Endothelial cell of umbilical vein (primary cell): Measurements from ENCODE around the gene FICD. TPM values are rescaled to one million over a fixed set of nuclear protein-coding genes. Genes with fewer than 3 reads are reported as not detected.

Source experiments
- BruUV-seq: library from RNA; stranded (reverse); fragments of 400-500 nt; replicated peaks from 2 replicates; lab custom pipeline; 2021; lab: Mats Ljungman, UMichigan
- CTCF ChIA-PET: fragments of 300-600, 350-600 bp; sonication (Branson Sonifier 250); formaldehyde crosslinking; loops from one replicate; lab custom pipeline; 2021; ENCODE audit warnings: antibody characterized with exemption, inconsistent platforms; lab: Charles Lee
- POLR2A ChIA-PET: fragments of 300-600, 350-600 bp; sonication (Branson Sonifier 250); formaldehyde crosslinking; loops from one replicate; lab custom pipeline; 2021; ENCODE audit warnings: antibody characterized with exemption, inconsistent platforms; lab: Charles Lee
- DNase-seq: peaks from one replicate; pipeline ENCODE4 v3.0.0-alpha.2; 2011; ENCODE audit warnings: low read depth, low spot score
- FAIRE-seq: peaks from 2 replicates; lab custom pipeline; 2011; peaks lifted over from hg19 to GRCh38; lab: Jason Lieb, UNC
- H2AFZ ChIP-seq: 2 replicates; pipeline ENCODE4 v1.6.0; 2012; ENCODE audit warnings: low read depth, low read length, control low read depth, inconsistent platforms
- H3K27ac ChIP-seq: 2 replicates; pipeline ENCODE4 v1.5.1; 2011; ENCODE audit warnings: low read depth, mild to moderate bottlenecking, control low read depth, low read length, moderate library complexity; ENCODE audit not compliant: insufficient read depth
- H3K27me3 ChIP-seq, 2 experiments: 2 replicates each; pipeline versions ENCODE4 v1.6.0 to v1.6.1; 2011; ENCODE audit warnings: low read length in 2 of 2, mixed read lengths in 1 of 2; ENCODE audit not compliant: control insufficient read depth in 2 of 2, insufficient read depth in 2 of 2
- H3K36me3 ChIP-seq, 2 experiments: 2 replicates in 1 of 2; 3 replicates in 1 of 2; pipeline ENCODE4 v1.5.1; 2011; ENCODE audit warnings: low read length in 2 of 2, mild to moderate bottlenecking in 1 of 2, moderate library complexity in 1 of 2; ENCODE audit not compliant: control insufficient read depth in 2 of 2, insufficient read depth in 2 of 2; ENCODE audit errors: extremely low read depth in 1 of 2
- H3K4me1 ChIP-seq: 3 replicates; pipeline ENCODE4 v1.5.1; 2011; ENCODE audit warnings: mild to moderate bottlenecking, low read length; ENCODE audit not compliant: control insufficient read depth, insufficient read depth; ENCODE audit errors: extremely low read depth
- H3K4me2 ChIP-seq: 2 replicates; pipeline ENCODE4 v1.6.1; 2011; ENCODE audit warnings: low read length, control low read depth, mixed read lengths; ENCODE audit not compliant: insufficient read depth
- H3K4me3 ChIP-seq, 3 experiments: fragments of 200-600 bp in 1 of 3; sonication (generic), shearing (Covaris generic) in 1 of 3; replicated peaks in 1 of 3; 2 replicates each; pipeline ENCODE4 v1.5.1; 2011 to 2016; ENCODE audit warnings: control low read depth in 3 of 3, low read length in 3 of 3, mild to moderate bottlenecking in 2 of 3, inconsistent platforms in 1 of 3, low read depth in 1 of 3, moderate library complexity in 1 of 3; ENCODE audit not compliant: insufficient read depth in 1 of 3
- H3K79me2 ChIP-seq: 2 replicates; pipeline ENCODE4 v1.6.0; 2012; ENCODE audit warnings: low read length, inconsistent platforms; ENCODE audit not compliant: control insufficient read depth, insufficient read depth
- H3K9ac ChIP-seq: replicated peaks from 2 replicates; pipeline ENCODE3; 2011; ENCODE audit warnings: low read length, control low read depth; ENCODE audit not compliant: insufficient read depth; ENCODE audit errors: extremely low read depth
- H3K9me1 ChIP-seq: replicated peaks from 3 replicates; pipeline ENCODE4 v1.6.0; 2011; ENCODE audit warnings: mild to moderate bottlenecking, low read length; ENCODE audit not compliant: control insufficient read depth, insufficient read depth; ENCODE audit errors: extremely low read depth
- H3K9me3 ChIP-seq: replicated peaks from 2 replicates; pipeline ENCODE4 v1.5.1; 2012; ENCODE audit warnings: low read length, inconsistent platforms; ENCODE audit not compliant: control insufficient read depth, insufficient read depth
- H4K20me1 ChIP-seq: replicated peaks from 2 replicates; pipeline ENCODE3; 2011; ENCODE audit warnings: mild to moderate bottlenecking, low read length; ENCODE audit not compliant: control insufficient read depth, insufficient read depth; ENCODE audit errors: extremely low read depth
- EZH2 ChIP-seq: IDR thresholded peaks from 2 replicates; pipeline ENCODE4 v1.6.1; 2012; ENCODE audit warnings: borderline replicate concordance, low read depth, mild to moderate bottlenecking, moderate library complexity, low read length, inconsistent platforms; ENCODE audit not compliant: severe bottlenecking
- FOS ChIP-seq: IDR thresholded peaks from 2 replicates; pipeline ENCODE4 v1.6.1; 2011; ENCODE audit warnings: mild to moderate bottlenecking, low read length, moderate library complexity, borderline replicate concordance; ENCODE audit not compliant: insufficient read depth
- GATA2 ChIP-seq: IDR thresholded peaks from 2 replicates; pipeline ENCODE4 v1.7.0; 2011; ENCODE audit warnings: low read depth, mild to moderate bottlenecking, moderate library complexity, mixed read lengths, low read length; ENCODE audit not compliant: insufficient read length, insufficient read depth
- JUN ChIP-seq: IDR thresholded peaks from 2 replicates; pipeline ENCODE4 v1.6.1; 2011; ENCODE audit warnings: borderline replicate concordance, low read depth; ENCODE audit not compliant: insufficient read length, insufficient read depth
- MYC ChIP-seq: IDR thresholded peaks from one replicate; pipeline ENCODE4 v1.6.1; 2011; ENCODE audit warnings: mild to moderate bottlenecking, low read depth, low read length
- POLR2A ChIP-seq: IDR thresholded peaks from 2 replicates; pipeline ENCODE4 v1.6.1; 2012; ENCODE audit warnings: low read depth, mild to moderate bottlenecking, control low read depth, low read length
- POLR2AphosphoS5 ChIP-seq: IDR thresholded peaks from 2 replicates; pipeline ENCODE4 v1.6.1; 2012; ENCODE audit warnings: low read depth, mild to moderate bottlenecking, control low read depth, low read length, moderate library complexity; ENCODE audit not compliant: insufficient read depth
- dilution Hi-C: fragments of 300-500 bp; cut with MboI; formaldehyde crosslinking; loops from one replicate; pipeline ENCODE4 v1.15.0; 2019; ENCODE audit warnings: low sequenced_read_pairs; ENCODE audit not compliant: extremely low pct_ligation_motif_present
- intact Hi-C: fragments of 100-400 bp; cut with micrococcal nuclease; formaldehyde crosslinking; loops from one replicate; pipeline ENCODE4 v1.10.0; 2022
- polyA plus RNA-seq, 4 experiments: library from polyadenylated mRNA; depleted of rRNA in 3 of 4; stranded (reverse) in 3 of 4; unstranded in 1 of 4; fragments of >200 nt; gene quantifications; 2 replicates each; pipeline versions ENCODE4 v1.2.1 to v1.2.3, GENCODE V29; 2011 to 2012; ENCODE audit warnings: missing spikeins in 1 of 4
- total RNA-seq: library from RNA; stranded (reverse); gene quantifications from 2 replicates; pipeline ENCODE4 v1.2.3, GENCODE V29; 2021
- TF ChIP-seq, protein P1 (sequence below), 2 donors: IDR thresholded peaks; 1 replicate in 1 of 2; 2 replicates in 1 of 2; pipeline ENCODE4 v1.5.1; 2011; ENCODE audit warnings: low read length in 2 of 2, mild to moderate bottlenecking in 2 of 2, moderate library complexity in 2 of 2, control low read depth in 1 of 2, inconsistent platforms in 1 of 2, low read depth in 1 of 2; ENCODE audit not compliant: insufficient read depth in 1 of 2; ENCODE audit errors: extremely low read depth in 1 of 2
- TF ChIP-seq, protein P2 (sequence below): IDR thresholded peaks from 2 replicates; pipeline ENCODE4 v1.6.1; 2011; ENCODE audit not compliant: insufficient read depth, insufficient read length

The FICD gene
- total and polyA plus RNA-seq, 2 donors (not counting 3 experiments of a cell fraction or from before 2014, with no cell fraction given), result 3.9 to 6.1 TPM

DNA sequence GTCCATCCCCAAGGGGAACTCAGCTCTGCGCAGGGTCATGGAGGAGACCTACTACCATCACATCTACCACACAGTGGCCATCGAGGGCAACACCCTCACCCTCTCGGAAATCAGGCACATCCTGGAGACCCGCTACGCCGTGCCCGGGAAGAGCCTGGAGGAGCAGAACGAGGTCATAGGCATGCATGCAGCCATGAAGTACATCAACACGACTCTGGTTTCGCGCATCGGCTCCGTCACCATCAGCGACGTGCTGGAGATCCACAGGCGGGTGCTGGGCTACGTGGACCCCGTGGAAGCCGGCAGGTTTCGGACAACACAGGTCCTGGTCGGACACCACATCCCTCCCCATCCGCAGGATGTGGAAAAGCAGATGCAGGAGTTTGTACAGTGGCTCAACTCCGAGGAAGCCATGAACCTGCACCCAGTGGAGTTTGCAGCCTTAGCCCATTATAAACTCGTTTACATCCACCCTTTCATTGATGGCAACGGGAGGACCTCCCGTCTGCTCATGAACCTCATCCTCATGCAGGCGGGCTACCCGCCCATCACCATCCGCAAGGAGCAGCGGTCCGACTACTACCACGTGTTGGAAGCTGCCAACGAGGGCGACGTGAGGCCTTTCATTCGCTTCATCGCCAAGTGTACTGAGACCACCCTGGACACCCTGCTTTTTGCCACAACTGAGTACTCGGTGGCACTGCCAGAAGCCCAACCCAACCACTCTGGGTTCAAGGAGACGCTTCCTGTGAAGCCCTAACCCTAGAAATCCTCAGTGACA is 3.8 kb downstream of the FICD start:
- H3K9ac ChIP-seq, result no peak overlapping the region
- H3K4me2 ChIP-seq, result no peak overlapping the region
- ChIA-PET POLR2A (no interaction called here), CTCF (no interaction called here)
- H3K9me1 ChIP-seq, result no peaks in the 10 kb centered on the region
- H3K9me3 ChIP-seq, result no peaks in the 10 kb centered on the region
- no peaks in the 10 kb centered on the region for H3K27me3 ChIP-seq
- no peaks in the 10 kb centered on the region for H4K20me1 ChIP-seq
- TF ChIP-seq POLR2AphosphoS5, result peak; percentile 9
- no peak for TF ChIP-seq JUN
- peaks cover 10 to 50% of the 10 kb centered on the region in 2 experiments for H3K36me3 ChIP-seq
- H3K27ac ChIP-seq, result no peak overlapping the region
- DNase-seq (no peak), FAIRE-seq (no peak)
- dilution Hi-C loops, result no loop called here
- BruUV-seq, result no TSS peak
- H2AFZ ChIP-seq, result no peak overlapping the region
- H3K4me3 ChIP-seq, result no peak overlapping the region
- peaks cover 7% of the 10 kb centered on the region for H3K4me1 ChIP-seq
- intact Hi-C loops, result loop anchor here (5.0 to 10.0 kb wide), 4 partner anchors 98 to 1424 kb away; partner anchors contain the start of gene CRY1
- H3K79me2 ChIP-seq, result no peaks in the 10 kb centered on the region

DNA sequence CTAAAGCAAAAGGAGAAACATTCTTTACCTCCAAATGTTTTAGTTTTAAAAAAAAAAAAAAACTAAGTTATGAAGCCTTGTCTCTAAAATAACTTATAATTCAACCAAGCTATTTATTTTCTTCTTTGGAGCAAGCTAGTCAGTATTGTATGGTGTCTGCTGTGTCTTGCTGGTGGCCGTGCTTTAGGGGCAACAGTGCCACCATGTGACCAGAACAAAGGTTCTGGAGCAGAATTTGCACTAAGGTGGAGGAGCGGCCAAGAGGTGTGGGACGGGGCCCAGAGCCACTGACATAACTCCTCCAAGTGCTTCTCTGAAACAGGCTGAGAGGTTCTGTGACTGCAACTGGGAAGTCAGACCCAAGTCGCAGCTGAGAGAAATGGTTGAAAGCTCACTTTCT is 4.5 kb downstream of the FICD start:
- H3K9me1 ChIP-seq, result no peaks in the 10 kb centered on the region
- peaks cover 7% of the 10 kb centered on the region for H3K4me1 ChIP-seq
- FAIRE-seq (no peak), DNase-seq (no peak)
- no TSS peak for BruUV-seq
- intact Hi-C loops (loop anchor here (5.0 to 10.0 kb wide), 4 partner anchors 98 to 1425 kb away; partner anchors contain the start of gene CRY1), dilution Hi-C loops (no loop called here)
- H3K79me2 ChIP-seq, result no peaks in the 10 kb centered on the region
- POLR2A ChIA-PET, result no interaction called here
- no peak overlapping the region for H3K9ac ChIP-seq
- no peaks in the 10 kb centered on the region for H3K27me3 ChIP-seq
- no peak overlapping the region for H3K27ac ChIP-seq
- H3K4me3 ChIP-seq, result no peak overlapping the region
- H3K4me2 ChIP-seq, result no peak overlapping the region
- CTCF ChIA-PET, result interaction anchor here (1.1 kb wide), 1 partner anchor 98 kb away, joined by 5 read pairs; no protein-coding TSS in a partner anchor
- no peak for TF ChIP-seq MYC
- TF ChIP-seq FOS, result no peak
- no peak for TF ChIP-seq POLR2AphosphoS5
- no peak for TF ChIP-seq GATA2
- no peak for TF ChIP-seq POLR2A
- TF ChIP-seq, protein P1, sequence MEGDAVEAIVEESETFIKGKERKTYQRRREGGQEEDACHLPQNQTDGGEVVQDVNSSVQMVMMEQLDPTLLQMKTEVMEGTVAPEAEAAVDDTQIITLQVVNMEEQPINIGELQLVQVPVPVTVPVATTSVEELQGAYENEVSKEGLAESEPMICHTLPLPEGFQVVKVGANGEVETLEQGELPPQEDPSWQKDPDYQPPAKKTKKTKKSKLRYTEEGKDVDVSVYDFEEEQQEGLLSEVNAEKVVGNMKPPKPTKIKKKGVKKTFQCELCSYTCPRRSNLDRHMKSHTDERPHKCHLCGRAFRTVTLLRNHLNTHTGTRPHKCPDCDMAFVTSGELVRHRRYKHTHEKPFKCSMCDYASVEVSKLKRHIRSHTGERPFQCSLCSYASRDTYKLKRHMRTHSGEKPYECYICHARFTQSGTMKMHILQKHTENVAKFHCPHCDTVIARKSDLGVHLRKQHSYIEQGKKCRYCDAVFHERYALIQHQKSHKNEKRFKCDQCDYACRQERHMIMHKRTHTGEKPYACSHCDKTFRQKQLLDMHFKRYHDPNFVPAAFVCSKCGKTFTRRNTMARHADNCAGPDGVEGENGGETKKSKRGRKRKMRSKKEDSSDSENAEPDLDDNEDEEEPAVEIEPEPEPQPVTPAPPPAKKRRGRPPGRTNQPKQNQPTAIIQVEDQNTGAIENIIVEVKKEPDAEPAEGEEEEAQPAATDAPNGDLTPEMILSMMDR (IDR thresholded peaks at IDR 0.05; ENCODE audit: extremely low read depth in 1 of 2, insufficient read depth in 1 of 2, low read depth in 1 of 2, low read length in 2 of 2), result no peak
- no peak for TF ChIP-seq EZH2
- no peak for TF ChIP-seq JUN
- TF ChIP-seq, protein P2, sequence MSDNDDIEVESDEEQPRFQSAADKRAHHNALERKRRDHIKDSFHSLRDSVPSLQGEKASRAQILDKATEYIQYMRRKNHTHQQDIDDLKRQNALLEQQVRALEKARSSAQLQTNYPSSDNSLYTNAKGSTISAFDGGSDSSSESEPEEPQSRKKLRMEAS, result no peak
- H2AFZ ChIP-seq, result no peak overlapping the region
- H3K36me3 ChIP-seq, result peaks cover 15 to 57% of the 10 kb centered on the region in 2 experiments
- no peaks in the 10 kb centered on the region for H4K20me1 ChIP-seq
- H3K9me3 ChIP-seq, result no peaks in the 10 kb centered on the region
